ENCODE results near the gene PHYKPL.

- no peak for TF ChIP-seq CTCF (IDR thresholded peaks at IDR 0.05)
- TF ChIP-seq POLR2A (IDR thresholded peaks at IDR 0.05), result no peak
- no peak for TF ChIP-seq EP300 (IDR thresholded peaks at IDR 0.05)
These were observed 40.4 kb upstream of the PHYKPL start for GRCh38 chr5:178273041-178273440.
